ENCODE measurements around the gene AUTS2. TPM values are rescaled to one million over a fixed set of nuclear protein-coding genes. Genes with fewer than 3 reads are reported as not detected.
A peak's percentile ranks its signal among the peaks of the same experiment; 100 is the strongest.

Gene AUTS2
- total and polyA plus RNA-seq, 2 experiments from 2014 or later: 3.0 to 4.4 TPM

DNA sequence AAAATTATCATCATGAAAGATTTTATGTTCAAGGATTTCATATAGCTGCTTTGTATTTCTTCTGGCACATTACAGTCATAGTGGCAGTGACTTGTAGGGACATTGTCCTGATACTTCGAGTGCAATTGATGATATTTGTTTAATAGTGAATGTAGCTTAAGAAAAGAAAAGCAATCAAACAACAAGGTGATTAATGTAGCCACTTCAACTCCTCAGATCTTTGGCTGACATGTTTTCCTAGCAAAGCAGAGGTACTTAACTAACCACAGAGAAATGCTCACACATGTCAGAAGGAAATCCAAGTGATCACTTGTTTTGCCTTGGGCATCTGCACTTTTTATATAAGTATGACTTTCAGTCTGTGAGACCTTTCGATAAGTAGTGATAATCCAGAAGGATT, 470.3 kb downstream of the AUTS2 start:
- Histone ChIP-seq H3K9me2 (ENCODE audit: insufficient read depth) (no peaks in the 10 kb centered on the region), H3F3A (ENCODE audit: insufficient read depth) (no peaks in the 10 kb centered on the region), H3K4me2 (ENCODE audit: unreplicated experiment) (no peak overlapping the region), H3K27me3 (replicated peaks; ENCODE audit: insufficient read depth) (no peaks in the 10 kb centered on the region), H3K4me1 (ENCODE audit: insufficient read depth) (no peaks in the 10 kb centered on the region), H3K4me3 (no peak overlapping the region), H4K20me1 (ENCODE audit: insufficient read depth) (no peaks in the 10 kb centered on the region), H3K36me3 (ENCODE audit: low read depth) (no peaks in the 10 kb centered on the region), H3K9me3 (ENCODE audit: low read depth) (no peaks in the 10 kb centered on the region), H3K9ac (no peak overlapping the region), H2AFZ (no peak overlapping the region), H3K27ac (no peak overlapping the region), H3K79me2 (ENCODE audit: insufficient read depth) (no peaks in the 10 kb centered on the region)
- in situ Hi-C loops (cut with MboI): no loop called here
- TF ChIP-seq EZH2 (IDR thresholded peaks at IDR 0.05; ENCODE audit: insufficient read depth, poor library complexity, severe bottlenecking) (no peak), EZH2phosphoT487 (IDR thresholded peaks at IDR 0.05; ENCODE audit: insufficient read depth, low read depth) (no peak)
- DNase-seq: no peak
- WGBS, 2 experiments (ENCODE audit: low coverage in 1 of 2, low lambda C conversion rate in 2 of 2, missing lambda C conversion rate in 2 of 2): 85 to 86% methylated on average over 2 of the region's 2 CpGs

DNA sequence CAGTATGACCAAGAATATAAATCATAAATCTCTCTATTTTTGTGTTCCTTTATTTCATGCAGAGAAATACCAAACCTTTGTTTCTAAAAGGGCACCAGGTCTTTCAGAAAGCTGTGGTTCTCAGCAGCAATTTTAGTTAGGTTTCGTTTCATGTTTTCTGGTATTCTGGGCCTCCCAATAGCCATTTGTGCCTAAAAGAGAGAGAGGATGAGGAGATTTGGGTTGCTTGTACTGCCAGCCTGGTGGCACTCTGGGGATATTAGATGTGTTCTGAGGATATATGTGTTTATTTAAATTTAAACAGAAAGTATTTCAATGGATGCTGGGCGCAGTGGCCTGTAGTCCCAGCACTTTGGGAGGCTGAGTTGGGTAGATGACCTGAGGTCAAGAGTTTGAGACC, 471.7 kb downstream of the AUTS2 start:
- no peaks in the 10 kb centered on the region for H3K4me1 ChIP-seq (ENCODE audit: insufficient read depth)
- H3K9ac ChIP-seq: no peak overlapping the region
- H4K20me1 ChIP-seq (ENCODE audit: insufficient read depth): no peaks in the 10 kb centered on the region
- H3F3A ChIP-seq (ENCODE audit: insufficient read depth): no peaks in the 10 kb centered on the region
- WGBS, 2 experiments (ENCODE audit: low coverage in 1 of 2, low lambda C conversion rate in 2 of 2, missing lambda C conversion rate in 2 of 2): 80 to 82% methylated on average over 2 of the region's 2 CpGs
- H3K4me2 ChIP-seq (ENCODE audit: unreplicated experiment): no peak overlapping the region
- no peaks in the 10 kb centered on the region for H3K36me3 ChIP-seq (ENCODE audit: low read depth)
- H3K9me2 ChIP-seq (ENCODE audit: insufficient read depth): no peaks in the 10 kb centered on the region
- in situ Hi-C loops (cut with MboI): no loop called here
- H3K27me3 ChIP-seq (replicated peaks; ENCODE audit: insufficient read depth): no peaks in the 10 kb centered on the region
- TF ChIP-seq EZH2 (IDR thresholded peaks at IDR 0.05; ENCODE audit: insufficient read depth, poor library complexity, severe bottlenecking) (no peak), EZH2phosphoT487 (IDR thresholded peaks at IDR 0.05; ENCODE audit: insufficient read depth, low read depth) (no peak)
- no peak overlapping the region for H3K27ac ChIP-seq
- no peak overlapping the region for H3K4me3 ChIP-seq
- no peak overlapping the region for H2AFZ ChIP-seq
- no peak for DNase-seq
- H3K9me3 ChIP-seq (ENCODE audit: low read depth): no peaks in the 10 kb centered on the region
- no peaks in the 10 kb centered on the region for H3K79me2 ChIP-seq (ENCODE audit: insufficient read depth)

DNA sequence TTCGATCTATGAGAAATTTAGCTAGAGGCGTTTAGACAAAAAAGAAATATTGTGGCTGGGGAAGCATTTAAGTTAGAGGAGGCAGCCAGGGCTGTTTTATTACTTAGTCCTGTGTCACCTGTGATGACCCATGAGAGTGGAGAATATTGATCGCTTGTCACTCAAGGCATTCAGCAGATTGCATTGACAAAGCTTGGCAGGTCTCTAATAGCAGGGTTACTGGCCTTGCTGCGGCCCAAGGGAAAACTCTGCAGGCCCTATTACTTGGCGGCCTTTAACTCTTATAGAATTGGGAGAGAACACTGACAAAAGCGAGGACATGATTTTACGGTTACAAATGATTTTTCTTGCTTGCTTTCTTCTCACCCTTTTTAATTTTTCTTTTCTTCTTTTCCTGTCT, 473.5 kb downstream of the AUTS2 start:
- in situ Hi-C loops (cut with MboI): no loop called here
- no peaks in the 10 kb centered on the region for H3K9me3 ChIP-seq (ENCODE audit: low read depth)
- no peaks in the 10 kb centered on the region for H3K4me1 ChIP-seq (ENCODE audit: insufficient read depth)
- H3K27me3 ChIP-seq (replicated peaks; ENCODE audit: insufficient read depth): no peaks in the 10 kb centered on the region
- H3K9me2 ChIP-seq (ENCODE audit: insufficient read depth): no peaks in the 10 kb centered on the region
- 89 to 92% methylated on average over 7 of the region's 7 CpGs for WGBS, 2 experiments (ENCODE audit: low coverage in 1 of 2, low lambda C conversion rate in 2 of 2, missing lambda C conversion rate in 2 of 2)
- no peaks in the 10 kb centered on the region for H3K36me3 ChIP-seq (ENCODE audit: low read depth)
- no peaks in the 10 kb centered on the region for H3F3A ChIP-seq (ENCODE audit: insufficient read depth)
- no peak overlapping the region for H3K9ac ChIP-seq
- H2AFZ ChIP-seq: no peak overlapping the region
- no peak overlapping the region for H3K27ac ChIP-seq
- DNase-seq: no peak
- TF ChIP-seq EZH2 (IDR thresholded peaks at IDR 0.05; ENCODE audit: insufficient read depth, poor library complexity, severe bottlenecking) (no peak), EZH2phosphoT487 (IDR thresholded peaks at IDR 0.05; ENCODE audit: insufficient read depth, low read depth) (no peak)
- no peaks in the 10 kb centered on the region for H4K20me1 ChIP-seq (ENCODE audit: insufficient read depth)
- no peaks in the 10 kb centered on the region for H3K79me2 ChIP-seq (ENCODE audit: insufficient read depth)
- no peak overlapping the region for H3K4me2 ChIP-seq (ENCODE audit: unreplicated experiment)
- H3K4me3 ChIP-seq: no peak overlapping the region

DNA sequence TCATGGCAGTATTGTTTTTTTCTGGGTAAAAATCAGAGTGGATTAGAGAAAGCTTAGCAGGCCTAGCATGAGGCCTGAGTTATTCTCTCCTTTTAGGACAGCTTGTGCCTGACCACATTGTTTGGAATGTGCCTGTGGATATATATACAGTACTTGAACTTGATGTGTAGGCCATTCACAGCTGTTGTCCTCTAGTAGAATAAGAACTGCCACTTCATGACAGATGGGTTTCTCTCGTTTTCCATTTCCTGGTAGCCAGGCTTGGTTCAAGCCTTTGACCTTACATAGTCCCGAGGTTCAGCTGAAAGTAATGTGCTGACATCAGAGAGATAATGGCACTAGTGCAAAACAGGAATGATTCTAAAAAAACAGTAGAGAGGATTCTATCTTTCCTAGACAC, 473.9 kb downstream of the AUTS2 start:
- in situ Hi-C loops (cut with MboI): no loop called here
- no peak overlapping the region for H2AFZ ChIP-seq
- H3K4me1 ChIP-seq (ENCODE audit: insufficient read depth): no peaks in the 10 kb centered on the region
- H3K9me3 ChIP-seq (ENCODE audit: low read depth): no peaks in the 10 kb centered on the region
- no peaks in the 10 kb centered on the region for H4K20me1 ChIP-seq (ENCODE audit: insufficient read depth)
- no peak for TF ChIP-seq EZH2phosphoT487 (IDR thresholded peaks at IDR 0.05; ENCODE audit: insufficient read depth, low read depth)
- TF ChIP-seq EZH2 (IDR thresholded peaks at IDR 0.05; ENCODE audit: insufficient read depth, poor library complexity, severe bottlenecking): no peak
- H3K27ac ChIP-seq: no peak overlapping the region
- H3K36me3 ChIP-seq (ENCODE audit: low read depth): no peaks in the 10 kb centered on the region
- WGBS, 2 experiments (ENCODE audit: low coverage in 1 of 2, low lambda C conversion rate in 2 of 2, missing lambda C conversion rate in 2 of 2): 49 to 57% methylated on average over 2 of the region's 2 CpGs
- H3K4me2 ChIP-seq (ENCODE audit: unreplicated experiment): no peak overlapping the region
- no peak overlapping the region for H3K9ac ChIP-seq
- DNase-seq: peak; percentile 2
- H3K4me3 ChIP-seq: no peak overlapping the region
- H3K9me2 ChIP-seq (ENCODE audit: insufficient read depth): no peaks in the 10 kb centered on the region
- no peaks in the 10 kb centered on the region for H3K79me2 ChIP-seq (ENCODE audit: insufficient read depth)
- no peaks in the 10 kb centered on the region for H3K27me3 ChIP-seq (replicated peaks; ENCODE audit: insufficient read depth)
- no peaks in the 10 kb centered on the region for H3F3A ChIP-seq (ENCODE audit: insufficient read depth)

DNA sequence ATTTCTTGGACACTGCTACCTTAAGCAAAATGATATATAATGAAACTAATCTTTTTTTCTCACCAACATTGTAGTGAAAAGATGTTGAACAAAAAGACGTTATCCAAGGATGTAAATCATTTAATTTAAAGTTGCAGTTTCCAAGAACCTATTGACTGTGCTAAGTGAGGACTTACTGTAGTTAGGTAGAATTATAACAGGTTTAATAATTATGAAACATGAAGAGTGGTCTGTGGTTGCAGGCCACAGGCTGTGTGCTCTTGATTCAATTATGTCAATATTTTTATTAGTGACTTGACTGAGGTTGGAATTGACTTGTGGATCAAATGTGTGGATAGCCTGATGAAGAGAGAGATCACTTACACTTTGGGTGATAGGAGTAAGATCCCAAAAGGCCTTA, 478.1 kb downstream of the AUTS2 start:
- H3K4me3 ChIP-seq: no peak overlapping the region
- no peaks in the 10 kb centered on the region for H3K79me2 ChIP-seq (ENCODE audit: insufficient read depth)
- H3K36me3 ChIP-seq (ENCODE audit: low read depth): no peaks in the 10 kb centered on the region
- TF ChIP-seq EZH2 (IDR thresholded peaks at IDR 0.05; ENCODE audit: insufficient read depth, poor library complexity, severe bottlenecking) (no peak), EZH2phosphoT487 (IDR thresholded peaks at IDR 0.05; ENCODE audit: insufficient read depth, low read depth) (no peak)
- DNase-seq: no peak
- H3F3A ChIP-seq (ENCODE audit: insufficient read depth): no peaks in the 10 kb centered on the region
- no peak overlapping the region for H3K27ac ChIP-seq
- H3K4me1 ChIP-seq (ENCODE audit: insufficient read depth): no peaks in the 10 kb centered on the region
- no peak overlapping the region for H3K4me2 ChIP-seq (ENCODE audit: unreplicated experiment)
- no peak overlapping the region for H3K9ac ChIP-seq
- no peaks in the 10 kb centered on the region for H4K20me1 ChIP-seq (ENCODE audit: insufficient read depth)
- H3K27me3 ChIP-seq (replicated peaks; ENCODE audit: insufficient read depth): no peaks in the 10 kb centered on the region
- H3K9me2 ChIP-seq (ENCODE audit: insufficient read depth): no peaks in the 10 kb centered on the region
- in situ Hi-C loops (cut with MboI): no loop called here
- no peak overlapping the region for H2AFZ ChIP-seq
- WGBS, 2 experiments (ENCODE audit: low coverage in 1 of 2, low lambda C conversion rate in 2 of 2, missing lambda C conversion rate in 2 of 2): 45 to 76% methylated on average over 1 of the region's 1 CpG
- H3K9me3 ChIP-seq (ENCODE audit: low read depth): no peaks in the 10 kb centered on the region

Data from GM23248 (cell line).